ENCODE results near the gene TICAM1. TPM values are rescaled to one million over a fixed set of nuclear protein-coding genes. Genes with fewer than 3 reads are reported as not detected.
"Not testable (repeated sequence)": the region's sequence is repeated elsewhere in the genome, so short reads cannot be mapped to it uniquely, and the experiment has no call there.

TICAM1 gene
- total and polyA plus RNA-seq, 2 experiments from 2014 or later: 0.32 to 0.38 TPM

GRCh38 chr19:4791183-4792018 is 40.1 kb downstream of the TICAM1 start, which contains the start of gene FEM1A (continued):
- peak; percentile 96 to 98 for TF ChIP-seq CTCF (conservative IDR thresholded peaks at IDR 0.05; ENCODE audit: low read depth in 2 of 2)
- peak; percentile 99 for TF ChIP-seq CREB1 (CRISPR knock-in tag; IDR thresholded peaks at IDR 0.05; ENCODE audit: low read depth)
- peak; percentile 60 for TF ChIP-seq POLR2AphosphoS5 (IDR thresholded peaks at IDR 0.05; ENCODE audit: low read depth)
- no peak for TF ChIP-seq ZNF462 (CRISPR knock-in tag; IDR thresholded peaks at IDR 0.05)

GRCh38 chr19:4786412-4787016 is 45.0 kb downstream of the TICAM1 start:
- H2AFZ ChIP-seq; H3F3A ChIP-seq (replicated peaks; ENCODE audit: low read depth); ATAC-seq; H3K4me1 ChIP-seq (ENCODE audit: insufficient read depth); H3K4me3 Mint-ChIP-seq; H3K4me2 ChIP-seq; H3K4me1 Mint-ChIP-seq; H3K9me2 ChIP-seq (ENCODE audit: insufficient read depth); H3K27ac Mint-ChIP-seq; H3K27me3 ChIP-seq (ENCODE audit: insufficient read depth); DNase-seq (ENCODE audit: low spot score); H3K27me3 Mint-ChIP-seq (ENCODE audit: insufficient read depth, low read depth, poor library complexity); H3K9me3 Mint-ChIP-seq; H3K79me2 ChIP-seq (replicated peaks; ENCODE audit: insufficient read depth); H4K20me1 ChIP-seq (replicated peaks; ENCODE audit: insufficient read depth); H3K27ac ChIP-seq (ENCODE audit: low read depth); H3K4me3 ChIP-seq; H3K36me3 ChIP-seq (ENCODE audit: insufficient read depth); H3K36me3 Mint-ChIP-seq (ENCODE audit: low read depth): not testable (repeated sequence)

Data from GM23338 (cell line).